DOHH2 (cell line): ENCODE measurements around the gene CFAP221.

Experiments used
- EZH2phosphoT487 ChIP-seq: fragments of 200-600 bp; sonication (generic); IDR thresholded peaks from 2 replicates; pipeline ENCODE4 v1.6.1; 2017; ENCODE audit warnings: borderline replicate concordance, mild to moderate bottlenecking, antibody characterized with exemption, low read length, moderate library complexity, mixed read lengths
- TF ChIP-seq, protein P1 (sequence below): fragments of 200-600 bp; sonication (generic); IDR thresholded peaks from one replicate; pipeline ENCODE4 v1.5.1; 2014; ENCODE audit warnings: antibody characterized with exemption, mild to moderate bottlenecking, low read depth, low read length; ENCODE audit not compliant: poor library complexity, severe bottlenecking

DNA sequence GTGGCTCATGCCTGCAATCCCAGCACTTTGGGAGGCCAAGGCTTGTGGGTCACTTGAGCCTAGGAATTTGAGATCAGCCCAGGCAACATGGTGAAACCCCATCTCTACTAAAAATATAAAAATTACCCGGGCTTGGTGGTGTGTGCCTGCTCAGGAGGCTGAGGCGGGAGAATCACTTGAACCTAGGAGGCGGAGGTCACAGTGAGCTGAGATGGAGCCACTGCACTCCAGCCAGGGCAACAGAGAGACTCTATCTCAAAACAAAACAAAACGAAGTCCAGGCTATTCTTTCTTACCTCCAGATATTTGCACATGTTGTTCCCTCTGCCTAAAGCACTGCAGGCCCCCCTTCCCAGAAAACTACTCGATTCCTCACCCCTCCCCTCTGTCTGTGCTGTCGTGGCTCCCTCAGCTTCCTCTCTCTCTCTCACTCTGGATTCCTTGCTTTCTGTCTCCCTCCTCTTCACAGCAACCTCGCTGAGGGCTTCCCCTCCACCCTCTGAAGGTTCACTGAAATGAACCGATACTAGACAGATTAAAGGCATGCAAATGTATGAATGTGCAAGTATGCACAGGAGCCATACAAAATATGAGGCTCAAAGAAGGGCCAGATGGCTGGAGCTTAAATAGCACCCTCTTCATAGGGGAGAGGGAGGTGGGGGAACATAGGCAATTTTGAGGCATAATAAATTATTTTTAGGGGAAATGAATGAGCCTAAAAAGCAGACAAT is 153.2 kb downstream of the CFAP221 start:
- TF ChIP-seq, protein P1, sequence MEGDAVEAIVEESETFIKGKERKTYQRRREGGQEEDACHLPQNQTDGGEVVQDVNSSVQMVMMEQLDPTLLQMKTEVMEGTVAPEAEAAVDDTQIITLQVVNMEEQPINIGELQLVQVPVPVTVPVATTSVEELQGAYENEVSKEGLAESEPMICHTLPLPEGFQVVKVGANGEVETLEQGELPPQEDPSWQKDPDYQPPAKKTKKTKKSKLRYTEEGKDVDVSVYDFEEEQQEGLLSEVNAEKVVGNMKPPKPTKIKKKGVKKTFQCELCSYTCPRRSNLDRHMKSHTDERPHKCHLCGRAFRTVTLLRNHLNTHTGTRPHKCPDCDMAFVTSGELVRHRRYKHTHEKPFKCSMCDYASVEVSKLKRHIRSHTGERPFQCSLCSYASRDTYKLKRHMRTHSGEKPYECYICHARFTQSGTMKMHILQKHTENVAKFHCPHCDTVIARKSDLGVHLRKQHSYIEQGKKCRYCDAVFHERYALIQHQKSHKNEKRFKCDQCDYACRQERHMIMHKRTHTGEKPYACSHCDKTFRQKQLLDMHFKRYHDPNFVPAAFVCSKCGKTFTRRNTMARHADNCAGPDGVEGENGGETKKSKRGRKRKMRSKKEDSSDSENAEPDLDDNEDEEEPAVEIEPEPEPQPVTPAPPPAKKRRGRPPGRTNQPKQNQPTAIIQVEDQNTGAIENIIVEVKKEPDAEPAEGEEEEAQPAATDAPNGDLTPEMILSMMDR, result no peak
- no peak for TF ChIP-seq EZH2phosphoT487
